Stimulated activated memory B cell treated with anti-CD40 and anti-IgM and Interleukin-4, amounts not matched to agents 10 μg/mL and 1 μg/mL and 100 μg/mL, for 72 hours (primary cell): Measurements from ENCODE around the gene COL6A2.
"Not testable (repeated sequence)": the region's sequence is repeated elsewhere in the genome, so short reads cannot be mapped to it uniquely, and the experiment has no call there.

Experiments used
- ATAC-seq: fragments of 150-1000 bp; cut with Tn5 transposase; 2 replicates; pipeline ENCODE4 v1.10.0; 2021
- H3K27ac Mint-ChIP-seq: one replicate; pipeline ENCODE4 v1.8.0; 2022; ENCODE audit warnings: mild to moderate bottlenecking, mixed read lengths
- H3K27me3 Mint-ChIP-seq: one replicate; pipeline ENCODE4 v1.8.0; 2022; ENCODE audit warnings: mixed read lengths
- H3K36me3 Mint-ChIP-seq: one replicate; pipeline ENCODE4 v1.8.0; 2022; ENCODE audit warnings: mixed read lengths
- H3K4me1 Mint-ChIP-seq: one replicate; pipeline ENCODE4 v1.8.0; 2022; ENCODE audit warnings: mixed read lengths
- H3K4me3 Mint-ChIP-seq: one replicate; pipeline ENCODE4 v1.8.0; 2022; ENCODE audit warnings: mild to moderate bottlenecking, moderate library complexity, mixed read lengths
- H3K9me3 Mint-ChIP-seq: one replicate; pipeline ENCODE4 v1.8.0; 2022; ENCODE audit warnings: mixed read lengths

Gene COL6A2

GRCh38 chr21:46128106-46128932, 30.4 kb downstream of the COL6A2 start:
- Mint-ChIP-seq H3K36me3 (no peaks in the 10 kb centered on the region), H3K27me3 (no peaks in the 10 kb centered on the region), H3K27ac (no peak overlapping the region), H3K4me3 (no peak overlapping the region), H3K4me1 (no peaks in the 10 kb centered on the region), H3K9me3 (peaks cover 9% of the 10 kb centered on the region)
- ATAC-seq, result no peak

- ATAC-seq, result no peak
- Mint-ChIP-seq H3K36me3 (no peaks in the 10 kb centered on the region), H3K4me3 (no peak overlapping the region), H3K9me3 (peaks cover 1% of the 10 kb centered on the region), H3K27me3 (no peaks in the 10 kb centered on the region), H3K27ac (no peak overlapping the region), H3K4me1 (no peaks in the 10 kb centered on the region)
Measured at GRCh38 chr21:46128933-46129571, 31.1 kb downstream of the COL6A2 start.

- H3K27me3 Mint-ChIP-seq, result peaks cover 3% of the 10 kb centered on the region
- H3K9me3 Mint-ChIP-seq, result no peaks in the 10 kb centered on the region
- H3K36me3 Mint-ChIP-seq, result no peaks in the 10 kb centered on the region
- no peak overlapping the region for H3K4me3 Mint-ChIP-seq
- H3K27ac Mint-ChIP-seq, result no peak overlapping the region
- ATAC-seq, result no peak
- H3K4me1 Mint-ChIP-seq, result no peaks in the 10 kb centered on the region
Measured at GRCh38 chr21:46129846-46130651, 32.1 kb downstream of the COL6A2 start.

- peaks cover 13% of the 10 kb centered on the region for H3K27me3 Mint-ChIP-seq
- H3K4me1 Mint-ChIP-seq, result no peaks in the 10 kb centered on the region
- no peaks in the 10 kb centered on the region for H3K36me3 Mint-ChIP-seq
- H3K9me3 Mint-ChIP-seq, result no peaks in the 10 kb centered on the region
- no peak overlapping the region for H3K4me3 Mint-ChIP-seq
- no peak for ATAC-seq
- no peak overlapping the region for H3K27ac Mint-ChIP-seq
Measured at GRCh38 chr21:46130831-46131587, 33.1 kb downstream of the COL6A2 start.

- Mint-ChIP-seq H3K27me3 (peaks cover 18% of the 10 kb centered on the region), H3K27ac (no peak overlapping the region), H3K9me3 (no peaks in the 10 kb centered on the region), H3K36me3 (no peaks in the 10 kb centered on the region), H3K4me1 (no peaks in the 10 kb centered on the region), H3K4me3 (no peak overlapping the region)
- ATAC-seq, result no peak
Measured at GRCh38 chr21:46131588-46131837, 33.6 kb downstream of the COL6A2 start.

- Mint-ChIP-seq H3K4me1 (no peaks in the 10 kb centered on the region), H3K9me3 (no peaks in the 10 kb centered on the region), H3K4me3 (no peak overlapping the region), H3K27ac (no peak overlapping the region), H3K27me3 (peaks cover 23% of the 10 kb centered on the region), H3K36me3 (no peaks in the 10 kb centered on the region)
- ATAC-seq, result no peak
Measured at GRCh38 chr21:46131838-46132651, 34.1 kb downstream of the COL6A2 start.

GRCh38 chr21:46135782-46136395, 38.0 kb downstream of the COL6A2 start:
- Mint-ChIP-seq H3K4me3 (no peak overlapping the region), H3K27ac (no peak overlapping the region), H3K9me3 (no peaks in the 10 kb centered on the region), H3K4me1 (no peaks in the 10 kb centered on the region), H3K27me3 (peaks cover 34% of the 10 kb centered on the region), H3K36me3 (no peaks in the 10 kb centered on the region)
- ATAC-seq, result no peak

- Mint-ChIP-seq H3K27me3 (peaks cover 34% of the 10 kb centered on the region), H3K27ac (no peak overlapping the region), H3K4me1 (no peaks in the 10 kb centered on the region), H3K4me3 (no peak overlapping the region), H3K36me3 (no peaks in the 10 kb centered on the region), H3K9me3 (no peaks in the 10 kb centered on the region)
- ATAC-seq, result no peak
Measured at GRCh38 chr21:46136739-46137349, 38.9 kb downstream of the COL6A2 start.

GRCh38 chr21:46137908-46138307, 40.0 kb downstream of the COL6A2 start:
- Mint-ChIP-seq H3K27ac (no peak overlapping the region), H3K9me3 (no peaks in the 10 kb centered on the region)
- no peak for ATAC-seq

GRCh38 chr21:46138383-46138970, 40.6 kb downstream of the COL6A2 start:
- no peaks in the 10 kb centered on the region for H3K36me3 Mint-ChIP-seq
- no peak overlapping the region for H3K4me3 Mint-ChIP-seq
- H3K9me3 Mint-ChIP-seq, result no peaks in the 10 kb centered on the region
- H3K27me3 Mint-ChIP-seq, result peaks cover 34% of the 10 kb centered on the region
- H3K27ac Mint-ChIP-seq, result no peak overlapping the region
- ATAC-seq, result no peak
- H3K4me1 Mint-ChIP-seq, result peaks cover under 1% of the 10 kb centered on the region

More at GRCh38 chr21:46137908-46138307, 40.0 kb downstream of the COL6A2 start:
- H3K36me3 Mint-ChIP-seq, result no peaks in the 10 kb centered on the region
- H3K4me1 Mint-ChIP-seq, result no peaks in the 10 kb centered on the region
- peaks cover 34% of the 10 kb centered on the region for H3K27me3 Mint-ChIP-seq
- no peak overlapping the region for H3K4me3 Mint-ChIP-seq

GRCh38 chr21:46139686-46140085, 41.8 kb downstream of the COL6A2 start:
- peaks cover 34% of the 10 kb centered on the region for H3K27me3 Mint-ChIP-seq
- no peak overlapping the region for H3K27ac Mint-ChIP-seq
- H3K36me3 Mint-ChIP-seq, result no peaks in the 10 kb centered on the region
- no peaks in the 10 kb centered on the region for H3K9me3 Mint-ChIP-seq
- no peak for ATAC-seq
- H3K4me3 Mint-ChIP-seq, result no peak overlapping the region
- H3K4me1 Mint-ChIP-seq, result peaks cover 13% of the 10 kb centered on the region

- H3K36me3 Mint-ChIP-seq, ATAC-seq, H3K27ac Mint-ChIP-seq, H3K9me3 Mint-ChIP-seq, H3K4me3 Mint-ChIP-seq: not testable (repeated sequence)
- peaks cover 15% of the 10 kb centered on the region for H3K4me1 Mint-ChIP-seq
- peaks cover 26% of the 10 kb centered on the region for H3K27me3 Mint-ChIP-seq
Measured at GRCh38 chr21:46140352-46141003, 42.6 kb downstream of the COL6A2 start.
